ENCODE measurements around the gene RHEB. TPM values are rescaled to one million over a fixed set of nuclear protein-coding genes. Genes with fewer than 3 reads are reported as not detected.

Gene RHEB
- total RNA-seq, 1 experiment from 2014 or later = 114 TPM

DNA sequence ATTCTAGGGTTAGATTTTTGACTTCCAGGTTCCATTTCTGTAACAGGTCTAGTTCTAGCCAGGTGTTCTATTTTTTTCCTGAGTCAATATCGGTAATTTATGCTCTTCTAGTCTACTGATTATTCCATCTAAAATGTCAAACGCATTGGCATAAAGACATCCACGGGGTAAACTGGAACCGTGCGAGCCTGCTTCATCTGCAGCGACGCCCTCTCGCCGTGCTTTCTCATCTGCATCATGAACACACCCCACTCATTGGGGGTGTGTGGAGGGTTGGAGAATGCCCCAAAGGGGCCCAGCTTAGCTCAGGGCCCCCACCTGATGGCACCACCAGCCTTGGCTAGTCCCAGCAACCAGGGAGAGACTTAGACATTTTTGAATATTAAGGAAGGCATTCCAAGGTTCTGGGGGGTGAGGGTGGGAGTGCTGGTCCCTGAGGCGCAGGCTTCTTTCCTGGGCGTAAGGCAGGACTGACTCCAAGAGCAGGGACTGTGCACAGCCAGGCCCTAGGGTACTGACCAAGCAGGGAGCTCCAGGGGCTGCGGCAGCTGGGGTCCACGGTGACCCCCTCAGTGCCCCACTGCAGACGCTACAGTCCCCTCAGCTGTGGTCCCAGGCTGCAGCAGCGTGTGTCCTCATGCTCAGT, 66.9 kb downstream of the RHEB start:
- H4K5ac ChIP-seq (ENCODE audit: insufficient read length, low read depth, low read length) = no peak overlapping the region
- no peak overlapping the region for H2BK12ac ChIP-seq (ENCODE audit: insufficient read length, low read depth, low read length)
- DNase-seq = no peak
- no peak overlapping the region for H2BK15ac ChIP-seq (ENCODE audit: low read depth, low read length)
- no peak overlapping the region for H3K4ac ChIP-seq (ENCODE audit: low read depth, low read length)
- Mint-ChIP-seq H3K4me1 (peaks cover 48 to 52% of the 10 kb centered on the region in 2 experiments), H3K27me3 (ENCODE audit: low read depth) (peaks cover 11% of the 10 kb centered on the region), H3K9me3 (peaks cover 5 to 9% of the 10 kb centered on the region in 2 experiments), H3K27ac (no peak overlapping the region), H3K4me3 (no peak overlapping the region; a peak in 1 of 5 replicates), H3K36me3 (ENCODE audit: insufficient read depth in 1 of 3, low read depth in 3 of 3) (peaks cover 4 to 7% (median 5%) of the 10 kb centered on the region in 3 experiments)
- no peaks in the 10 kb centered on the region for H3K79me1 ChIP-seq (ENCODE audit: insufficient read depth, low read depth, low read length, poor library complexity, severe bottlenecking)
- no peaks in the 10 kb centered on the region; the same call in 1 of the 2 replicates for H3K27me3 ChIP-seq (ENCODE audit: insufficient read depth, low read length)
- no peak for TF ChIP-seq CTCF (conservative IDR thresholded peaks at IDR 0.05)
- no peak overlapping the region for H2BK20ac ChIP-seq (ENCODE audit: low read depth, low read length, poor library complexity, severe bottlenecking)
- H3K79me2 ChIP-seq (ENCODE audit: insufficient read depth, low read length) = no peaks in the 10 kb centered on the region
- no peaks in the 10 kb centered on the region for H3K9me3 ChIP-seq (ENCODE audit: control insufficient read depth, low read depth, low read length)
- no peak overlapping the region for H3K23ac ChIP-seq (ENCODE audit: insufficient read length, low read depth, low read length)
- H3K56ac ChIP-seq (ENCODE audit: insufficient read length, low read depth, low read length) = no peak overlapping the region
- H3K18ac ChIP-seq (ENCODE audit: insufficient read length, low read depth, low read length) = no peak overlapping the region
- no peak overlapping the region for H2AK5ac ChIP-seq (ENCODE audit: insufficient read length, low read length)
- H3K4me1 ChIP-seq (ENCODE audit: insufficient read depth, low read length) = peaks cover 8% of the 10 kb centered on the region; the same call in 1 of the 2 replicates
- H2BK5ac ChIP-seq (ENCODE audit: insufficient read length, low read length) = no peak overlapping the region
- no peak overlapping the region for H3T11ph ChIP-seq (ENCODE audit: low read length)
- no peak overlapping the region for H2AFZ ChIP-seq (ENCODE audit: low read length)
- no peak overlapping the region for H2BK120ac ChIP-seq (ENCODE audit: low read depth, low read length, poor library complexity, severe bottlenecking)
- no peak overlapping the region for H4K8ac ChIP-seq (replicated peaks; ENCODE audit: insufficient read length, low read depth, low read length)
- H3K27ac ChIP-seq (ENCODE audit: insufficient read length, low read depth, low read length) = no peak overlapping the region
- WGBS (ENCODE audit: extremely low coverage, insufficient read length, low lambda C conversion rate) = no CpG with 5 or more reads among the region's 15 CpGs
- no peak overlapping the region for H3K14ac ChIP-seq (ENCODE audit: insufficient read depth, low read length)
- no peak overlapping the region for H3K4me2 ChIP-seq (ENCODE audit: insufficient read depth, insufficient read length, low read length)
- no peak overlapping the region for H3K9ac ChIP-seq (ENCODE audit: extremely low read depth, insufficient read length, low read length)
- H4K91ac ChIP-seq (ENCODE audit: insufficient read length, low read depth, low read length) = no peak overlapping the region
- peaks cover 8% of the 10 kb centered on the region for H3K23me2 ChIP-seq (ENCODE audit: insufficient read length, low read depth, low read length, poor library complexity, severe bottlenecking)
- H4K20me1 ChIP-seq (ENCODE audit: control insufficient read depth, insufficient read depth, insufficient read length) = no peaks in the 10 kb centered on the region

Measured in H9 (cell line).